Spinal cord (tissue), 10 donors: ENCODE measurements around the gene BOD1L2. TPM values are rescaled to one million over a fixed set of nuclear protein-coding genes. Genes with fewer than 3 reads are reported as not detected.
A peak's percentile ranks its signal among the peaks of the same experiment; 100 is the strongest.

ENCODE experiments used
- DNase-seq, 6 donors: peaks; one replicate each; pipeline versions ENCODE4 v3.0.0 to v3.0.0-alpha.2; 2013 to 2015; ENCODE audit warnings: low spot score in 6 of 6, low read depth in 4 of 6
- H3K27ac ChIP-seq: one replicate; pipeline ENCODE4 v1.5.1; 2013; ENCODE audit warnings: low read depth, low read length, control low read depth
- H3K27me3 ChIP-seq: one replicate; pipeline ENCODE4 v1.6.1; 2013; ENCODE audit warnings: low read length; ENCODE audit not compliant: control insufficient read depth, insufficient read depth
- H3K36me3 ChIP-seq: one replicate; pipeline ENCODE4 v1.6.1; 2013; ENCODE audit warnings: low read length; ENCODE audit not compliant: control insufficient read depth, insufficient read depth
- H3K4me1 ChIP-seq: one replicate; pipeline ENCODE4 v1.6.1; 2013; ENCODE audit warnings: low read length; ENCODE audit not compliant: control insufficient read depth, insufficient read depth
- H3K4me3 ChIP-seq: one replicate; pipeline ENCODE4 v1.5.1; 2013; ENCODE audit warnings: low read depth, low read length, control low read depth
- H3K9me3 ChIP-seq: one replicate; pipeline ENCODE4 v1.6.1; 2013; ENCODE audit warnings: low read length; ENCODE audit not compliant: control insufficient read depth, insufficient read depth
- WGBS: methylation state at CpG from one replicate; pipeline ENCODE4 v1.1.5; 2013; ENCODE audit warnings: missing lambda C conversion rate; ENCODE audit not compliant: insufficient coverage; 5-methylcytosine and 5-hydroxymethylcytosine counted together
- polyA plus RNA-seq, 2 donors: library from polyadenylated mRNA; unstranded; fragments of 120-200 nt; gene quantifications; one replicate each; pipeline ENCODE4 v1.2.1, GENCODE V29; 2013; ENCODE audit not compliant: insufficient read length in 2 of 2
- total RNA-seq, 2 donors: library from RNA; depleted of rRNA in 1 of 2; stranded (reverse); fragments of 120-200 nt in 1 of 2; fragments of >200 nt in 1 of 2; gene quantifications; one replicate each; pipeline versions ENCODE4 v1.2.3 to v1.2.4, GENCODE V29; 2013 to 2014
- donor health status: healthy.

BOD1L2 gene
- total and polyA plus RNA-seq, 4 donors = not detected

GRCh38 chr18:57185434-57185833, 38.5 kb downstream of the BOD1L2 start:
- H3K9me3 ChIP-seq = peaks cover 12% of the 10 kb centered on the region
- H3K4me1 ChIP-seq = no peaks in the 10 kb centered on the region
- H3K27me3 ChIP-seq = no peaks in the 10 kb centered on the region
- H3K4me3 ChIP-seq = no peak overlapping the region
- H3K27ac ChIP-seq = no peak overlapping the region
- H3K36me3 ChIP-seq = no peaks in the 10 kb centered on the region
- no peak for DNase-seq
- WGBS = no CpG with 5 or more reads among the region's 1 CpG

GRCh38 chr18:57188851-57189557, 42.1 kb downstream of the BOD1L2 start:
- H3K9me3 ChIP-seq = peaks cover 12% of the 10 kb centered on the region
- H3K4me3 ChIP-seq = no peak overlapping the region
- H3K27ac ChIP-seq = no peak overlapping the region
- peak in 1 of 6 donors; percentile 15 for DNase-seq
- 61% methylated on average over 5 of the region's 6 CpGs for WGBS
- no peaks in the 10 kb centered on the region for H3K4me1 ChIP-seq
- H3K36me3 ChIP-seq = no peaks in the 10 kb centered on the region
- H3K27me3 ChIP-seq = no peaks in the 10 kb centered on the region

- H3K4me1 ChIP-seq = no peaks in the 10 kb centered on the region
- H3K4me3 ChIP-seq = no peak overlapping the region
- H3K9me3 ChIP-seq = peaks cover 9% of the 10 kb centered on the region
- H3K27ac ChIP-seq = no peak overlapping the region
- no peaks in the 10 kb centered on the region for H3K27me3 ChIP-seq
- no CpG with 5 or more reads among the region's 1 CpG for WGBS
- no peaks in the 10 kb centered on the region for H3K36me3 ChIP-seq
- no peak for DNase-seq
These were observed 43.1 kb downstream of the BOD1L2 start for GRCh38 chr18:57190026-57190425.

GRCh38 chr18:57194070-57194469, 47.2 kb downstream of the BOD1L2 start:
- no peak for DNase-seq
- Histone ChIP-seq H3K9me3 (no peaks in the 10 kb centered on the region), H3K27ac (no peak overlapping the region), H3K36me3 (no peaks in the 10 kb centered on the region), H3K4me1 (no peaks in the 10 kb centered on the region), H3K4me3 (no peak overlapping the region), H3K27me3 (no peaks in the 10 kb centered on the region)
- WGBS = no CpG with 5 or more reads among the region's 3 CpGs

GRCh38 chr18:57194622-57195021, 47.7 kb downstream of the BOD1L2 start:
- Histone ChIP-seq H3K4me1 (no peaks in the 10 kb centered on the region), H3K9me3 (no peaks in the 10 kb centered on the region), H3K36me3 (no peaks in the 10 kb centered on the region), H3K4me3 (no peak overlapping the region), H3K27me3 (no peaks in the 10 kb centered on the region), H3K27ac (no peak overlapping the region)
- DNase-seq = no peak
- whole genome bisulfite sequencing = 85% methylated on average over 3 of the region's 3 CpGs

GRCh38 chr18:57195341-57195740, 48.5 kb downstream of the BOD1L2 start:
- Histone ChIP-seq H3K36me3 (no peaks in the 10 kb centered on the region), H3K27me3 (no peaks in the 10 kb centered on the region), H3K27ac (no peak overlapping the region), H3K4me3 (no peak overlapping the region), H3K9me3 (no peaks in the 10 kb centered on the region), H3K4me1 (no peaks in the 10 kb centered on the region)
- WGBS = 100% methylated on average over 1 of the region's 1 CpG
- no peak for DNase-seq

- H3K27ac ChIP-seq = no peak overlapping the region
- no peak for DNase-seq
- no peaks in the 10 kb centered on the region for H3K4me1 ChIP-seq
- no peaks in the 10 kb centered on the region for H3K9me3 ChIP-seq
- H3K4me3 ChIP-seq = no peak overlapping the region
- H3K36me3 ChIP-seq = no peaks in the 10 kb centered on the region
- no peaks in the 10 kb centered on the region for H3K27me3 ChIP-seq
- 60% methylated on average over 1 of the region's 1 CpG for WGBS
These were observed 50.4 kb downstream of the BOD1L2 start for GRCh38 chr18:57197261-57197660.

GRCh38 chr18:57198073-57198472, 51.2 kb downstream of the BOD1L2 start:
- 88% methylated on average over 1 of the region's 1 CpG for WGBS
- peak in 1 of 6 donors; percentile 80 for DNase-seq

More at GRCh38 chr18:57198073-57198472, 51.2 kb downstream of the BOD1L2 start:
- no peaks in the 10 kb centered on the region for H3K27me3 ChIP-seq
- no peaks in the 10 kb centered on the region for H3K9me3 ChIP-seq
- no peaks in the 10 kb centered on the region for H3K36me3 ChIP-seq
- no peaks in the 10 kb centered on the region for H3K4me1 ChIP-seq
- H3K4me3 ChIP-seq = no peak overlapping the region
- H3K27ac ChIP-seq = no peak overlapping the region
